CD14-positive monocyte (primary cell): ENCODE data around the gene MYO7B. TPM values are rescaled to one million over a fixed set of nuclear protein-coding genes. Genes with fewer than 3 reads are reported as not detected.

Experiments
- DNase-seq, 3 donors: peaks; one replicate each; pipeline ENCODE4 v3.0.0-alpha.2; 2011 to 2022
- H2AFZ ChIP-seq: 2 replicates; pipeline ENCODE4 v1.6.0; 2012; ENCODE audit warnings: mild to moderate bottlenecking, low read depth, low read length, inconsistent platforms; ENCODE audit not compliant: insufficient read depth, poor library complexity, severe bottlenecking
- H3K27ac ChIP-seq, 2 donors: 1 replicate in 1 of 2; 2 replicates in 1 of 2; pipeline ENCODE4 v1.5.1; 2012 to 2013; ENCODE audit warnings: low read length in 2 of 2, control low read depth in 1 of 2, inconsistent platforms in 1 of 2, low read depth in 1 of 2, mild to moderate bottlenecking in 1 of 2
- H3K27me3 ChIP-seq, 2 donors: one replicate each; pipeline versions ENCODE4 v1.6.0 to v1.6.1; 2011 to 2013; ENCODE audit warnings: low read length in 2 of 2; ENCODE audit not compliant: control insufficient read depth in 2 of 2, insufficient read depth in 2 of 2
- H3K36me3 ChIP-seq, 2 donors: replicated peaks in 1 of 2; 1 replicate in 1 of 2; 2 replicates in 1 of 2; pipeline versions ENCODE4 v1.5.1 to v1.6.1; 2012 to 2013; ENCODE audit warnings: low read length in 2 of 2, control low read depth in 1 of 2, inconsistent platforms in 1 of 2, mild to moderate bottlenecking in 1 of 2; ENCODE audit not compliant: insufficient read depth in 2 of 2, control insufficient read depth in 1 of 2
- H3K4me1 ChIP-seq, 2 donors: 1 replicate in 1 of 2; 2 replicates in 1 of 2; pipeline versions ENCODE4 v1.5.1 to v1.6.1; 2012 to 2013; ENCODE audit warnings: low read length in 2 of 2, control low read depth in 1 of 2, inconsistent platforms in 1 of 2, mild to moderate bottlenecking in 1 of 2, moderate library complexity in 1 of 2; ENCODE audit not compliant: insufficient read depth in 2 of 2, control insufficient read depth in 1 of 2
- H3K4me2 ChIP-seq: replicated peaks from 2 replicates; pipeline ENCODE3; 2012; ENCODE audit warnings: low read length, moderate library complexity, mild to moderate bottlenecking; ENCODE audit not compliant: poor library complexity, severe bottlenecking; ENCODE audit errors: extremely low read depth
- H3K4me3 ChIP-seq, 3 experiments: fragments of 200-600 bp in 1 of 3; sonication (generic) in 1 of 3; replicated peaks in 1 of 3; 1 replicate in 2 of 3; 2 replicates in 1 of 3; pipeline ENCODE4 v1.5.1; 2011 to 2013; ENCODE audit warnings: low read length in 3 of 3, mild to moderate bottlenecking in 3 of 3, control low read depth in 2 of 3, low read depth in 2 of 3, inconsistent platforms in 1 of 3, moderate library complexity in 1 of 3
- H3K79me2 ChIP-seq: 2 replicates; pipeline ENCODE4 v1.6.0; 2012; ENCODE audit warnings: mild to moderate bottlenecking, control low read depth, inconsistent platforms, low read length, moderate library complexity; ENCODE audit not compliant: insufficient read depth
- H3K9ac ChIP-seq: 2 replicates; pipeline ENCODE4 v1.6.0; 2017; ENCODE audit warnings: low read length, mild to moderate bottlenecking; ENCODE audit not compliant: insufficient read depth, poor library complexity, severe bottlenecking
- H3K9me3 ChIP-seq, 2 donors: replicated peaks in 1 of 2; 1 replicate in 1 of 2; 2 replicates in 1 of 2; pipeline versions ENCODE4 v1.5.1 to v1.6.1; 2012 to 2013; ENCODE audit warnings: low read length in 2 of 2, control low read depth in 1 of 2; ENCODE audit not compliant: control insufficient read depth in 1 of 2, insufficient read depth in 1 of 2
- H4K20me1 ChIP-seq: 2 replicates; pipeline ENCODE4 v1.6.0; 2012; ENCODE audit warnings: mild to moderate bottlenecking, low read length, control low read depth, moderate library complexity; ENCODE audit not compliant: insufficient read depth
- H3K27ac Mint-ChIP-seq, 7 donors: one replicate each; pipeline ENCODE4 v1.8.0; 2020; ENCODE audit warnings: mild to moderate bottlenecking in 7 of 7, mixed read lengths in 7 of 7, moderate library complexity in 6 of 7, inconsistent platforms in 2 of 7
- H3K27me3 Mint-ChIP-seq, 3 donors: one replicate each; pipeline ENCODE4 v1.8.0; 2021 to 2022; ENCODE audit warnings: low read depth in 3 of 3, mild to moderate bottlenecking in 3 of 3, mixed read lengths in 3 of 3, moderate library complexity in 3 of 3, inconsistent platforms in 1 of 3
- H3K36me3 Mint-ChIP-seq, 2 donors: one replicate each; pipeline ENCODE4 v1.8.0; 2020; ENCODE audit warnings: mixed read lengths in 2 of 2, inconsistent platforms in 1 of 2, mild to moderate bottlenecking in 1 of 2
- H3K4me1 Mint-ChIP-seq: one replicate; pipeline ENCODE4 v1.8.0; 2020; ENCODE audit warnings: mild to moderate bottlenecking, mixed read lengths
- H3K4me3 Mint-ChIP-seq, 2 donors: one replicate each; pipeline ENCODE4 v1.8.0; 2020; ENCODE audit warnings: mild to moderate bottlenecking in 2 of 2, mixed read lengths in 2 of 2, moderate library complexity in 1 of 2
- H3K9me3 Mint-ChIP-seq, 7 donors: one replicate each; pipeline ENCODE4 v1.8.0; 2020 to 2022; ENCODE audit warnings: mixed read lengths in 7 of 7, mild to moderate bottlenecking in 6 of 7, moderate library complexity in 6 of 7, inconsistent platforms in 2 of 7
- WGBS: methylation state at CpG from one replicate; pipeline ENCODE4 v1.1.5; 2013; ENCODE audit warnings: missing lambda C conversion rate; ENCODE audit not compliant: insufficient coverage; 5-methylcytosine and 5-hydroxymethylcytosine counted together
- intact Hi-C, 2 donors: fragments of 100-400 bp; cut with micrococcal nuclease; formaldehyde crosslinking; loops; one replicate each; pipeline versions ENCODE4 v1.15.0 to v1.15.1; 2023
- polyA plus RNA-seq, 3 donors: library from polyadenylated mRNA; depleted of rRNA in 1 of 3; unstranded in 2 of 3; stranded (reverse) in 1 of 3; fragments of 300-500 nt in 2 of 3; fragments of >200 nt in 1 of 3; fragmentation: Illumina TruSeq in 2 of 3; gene quantifications; 1 replicate in 2 of 3; 2 replicates in 1 of 3; pipeline ENCODE4 v1.2.3, GENCODE V29; 2012 to 2021
- TF ChIP-seq, protein P1 (sequence below): fragments of 200-600 bp; IDR thresholded peaks from one replicate; pipeline ENCODE4 v1.8.0; 2022; ENCODE audit warnings: antibody characterized with exemption, mild to moderate bottlenecking

MYO7B gene
- polyA plus RNA-seq, 3 donors = 7.3 to 9.8 (median 9.0) TPM

DNA sequence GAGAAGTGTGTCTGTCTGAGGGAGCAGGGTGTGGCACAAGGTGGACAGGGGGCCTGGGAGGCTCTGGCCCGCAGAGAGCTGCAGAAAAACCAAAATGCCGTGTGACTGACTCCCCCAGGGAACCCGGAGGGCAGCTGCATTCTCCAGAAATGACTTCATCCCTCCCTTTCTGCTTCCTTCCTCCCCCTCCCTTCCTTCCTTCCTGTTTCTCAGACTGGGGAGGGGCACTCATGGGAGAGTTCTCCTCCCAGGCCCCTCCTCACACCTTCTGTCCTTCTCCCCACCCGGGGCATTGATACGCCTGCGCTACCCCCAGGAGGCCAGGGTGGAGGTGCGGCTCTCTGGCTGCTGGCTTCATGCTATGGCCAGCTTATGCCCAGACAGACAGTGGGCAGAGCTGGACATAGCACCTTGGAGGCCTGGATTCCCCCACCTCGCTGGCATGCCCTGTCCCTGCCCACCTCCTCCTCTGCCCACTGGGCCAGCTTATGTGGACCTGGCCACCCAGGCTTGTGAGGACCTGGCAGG is 102.3 kb downstream of the MYO7B start:
- Histone ChIP-seq H3K9ac (peak overlapping the region; percentile 18), H3K27ac (peak overlapping the region; percentile 49 to 70), H3K79me2 (no peaks in the 10 kb centered on the region), H4K20me1 (no peaks in the 10 kb centered on the region), H3K27me3 (no peaks in the 10 kb centered on the region), H3K9me3 (no peaks in the 10 kb centered on the region), H3K4me3 (peak overlapping the region in 1 of 3 experiments; percentile 52), H3K36me3 (no peaks in the 10 kb centered on the region), H2AFZ (peak overlapping the region; percentile 68), H3K4me1 (peaks cover 49 to 76% of the 10 kb centered on the region in 2 donors), H3K4me2 (peak overlapping the region; percentile 59)
- peak; percentile 44 to 63 (median 51) for DNase-seq
- 38% methylated on average over 8 of the region's 8 CpGs for WGBS
- Mint-ChIP-seq H3K36me3 (peaks cover 2 to 10% of the 10 kb centered on the region in 2 donors), H3K4me3 (peak overlapping the region in 1 of 2 donors; percentile 82), H3K4me1 (peaks cover 56% of the 10 kb centered on the region), H3K27me3 (peaks cover 0 to 1% (median 0%) of the 10 kb centered on the region in 3 donors), H3K9me3 (no peaks in the 10 kb centered on the region), H3K27ac (peak overlapping the region in 5 of 7 donors; percentile 41 to 81 (median 75))
- TF ChIP-seq, protein P1, sequence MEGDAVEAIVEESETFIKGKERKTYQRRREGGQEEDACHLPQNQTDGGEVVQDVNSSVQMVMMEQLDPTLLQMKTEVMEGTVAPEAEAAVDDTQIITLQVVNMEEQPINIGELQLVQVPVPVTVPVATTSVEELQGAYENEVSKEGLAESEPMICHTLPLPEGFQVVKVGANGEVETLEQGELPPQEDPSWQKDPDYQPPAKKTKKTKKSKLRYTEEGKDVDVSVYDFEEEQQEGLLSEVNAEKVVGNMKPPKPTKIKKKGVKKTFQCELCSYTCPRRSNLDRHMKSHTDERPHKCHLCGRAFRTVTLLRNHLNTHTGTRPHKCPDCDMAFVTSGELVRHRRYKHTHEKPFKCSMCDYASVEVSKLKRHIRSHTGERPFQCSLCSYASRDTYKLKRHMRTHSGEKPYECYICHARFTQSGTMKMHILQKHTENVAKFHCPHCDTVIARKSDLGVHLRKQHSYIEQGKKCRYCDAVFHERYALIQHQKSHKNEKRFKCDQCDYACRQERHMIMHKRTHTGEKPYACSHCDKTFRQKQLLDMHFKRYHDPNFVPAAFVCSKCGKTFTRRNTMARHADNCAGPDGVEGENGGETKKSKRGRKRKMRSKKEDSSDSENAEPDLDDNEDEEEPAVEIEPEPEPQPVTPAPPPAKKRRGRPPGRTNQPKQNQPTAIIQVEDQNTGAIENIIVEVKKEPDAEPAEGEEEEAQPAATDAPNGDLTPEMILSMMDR = no peak
- intact Hi-C loops = no loop called here

DNA sequence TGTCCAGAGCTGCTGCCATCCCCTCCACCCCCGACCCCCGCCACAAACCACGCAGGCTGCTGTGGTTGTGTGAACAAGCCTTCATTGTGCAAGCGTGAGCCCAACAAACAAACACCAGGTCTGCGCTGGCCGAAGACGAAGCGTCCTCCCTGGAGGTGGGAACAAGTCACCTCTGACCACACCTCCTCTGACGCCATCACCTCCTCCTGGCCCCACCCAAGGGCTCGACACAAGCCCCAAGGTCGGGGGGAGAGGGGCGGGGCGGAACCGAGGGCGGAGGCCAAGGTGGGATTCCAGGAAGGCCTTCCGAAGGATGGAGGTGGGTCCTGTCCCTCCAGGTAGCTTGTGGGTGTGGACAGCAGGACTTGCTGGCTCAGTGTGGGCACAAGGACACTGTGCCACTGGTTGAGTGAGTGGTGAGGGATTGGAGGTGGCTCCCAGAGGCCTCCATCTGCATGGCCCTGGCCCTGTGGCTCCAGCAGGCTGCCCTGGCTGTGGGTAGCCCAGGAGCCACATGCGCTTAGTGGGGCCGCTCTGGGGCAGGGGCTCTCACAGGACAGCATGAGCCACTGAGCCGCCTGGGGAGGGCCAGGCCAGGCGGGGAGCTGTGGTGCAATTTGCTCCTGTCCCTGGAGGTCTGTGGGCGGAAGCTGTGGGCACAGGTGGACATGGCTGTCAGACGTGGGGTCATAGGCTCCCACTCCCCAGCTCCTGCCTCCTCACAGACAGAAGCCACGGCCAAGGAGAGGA is 103.1 kb downstream of the MYO7B start:
- DNase-seq = peak in 1 of 3 donors; percentile 35
- TF ChIP-seq, protein P1 = no peak
- H3K27me3 ChIP-seq = no peaks in the 10 kb centered on the region
- peak overlapping the region; percentile 59 for H3K4me2 ChIP-seq
- Mint-ChIP-seq H3K9me3 (no peaks in the 10 kb centered on the region), H3K36me3 (peaks cover 2 to 10% of the 10 kb centered on the region in 2 donors), H3K4me1 (peaks cover 48% of the 10 kb centered on the region), H3K27me3 (peaks cover 0 to 1% (median 0%) of the 10 kb centered on the region in 3 donors), H3K27ac (peak overlapping the region in 5 of 7 donors; percentile 15 to 80 (median 50)), H3K4me3 (peak overlapping the region in 1 of 2 donors; percentile 82)
- no peaks in the 10 kb centered on the region for H3K79me2 ChIP-seq
- no peaks in the 10 kb centered on the region for H4K20me1 ChIP-seq
- intact Hi-C loops = no loop called here
- H3K9ac ChIP-seq = no peak overlapping the region
- peaks cover 41 to 69% of the 10 kb centered on the region in 2 donors for H3K4me1 ChIP-seq
- H3K9me3 ChIP-seq = no peaks in the 10 kb centered on the region
- peak overlapping the region in 1 of 3 experiments; percentile 52 for H3K4me3 ChIP-seq
- WGBS = 86% methylated on average over 7 of the region's 23 CpGs
- peak overlapping the region; percentile 68 for H2AFZ ChIP-seq
- H3K36me3 ChIP-seq = no peaks in the 10 kb centered on the region
- H3K27ac ChIP-seq = peak overlapping the region; percentile 49 to 70
